K562 (cell line): ENCODE results near the gene LMCD1. TPM values are rescaled to one million over a fixed set of nuclear protein-coding genes. Genes with fewer than 3 reads are reported as not detected.

Experiments used
- ATAC-seq: fragments of 200-7000 bp; cut with Tn5 transposase; 3 replicates; pipeline ENCODE4 v1.9.1; 2020; ENCODE audit warnings: moderate library complexity
- BruUV-seq: library from RNA; stranded (reverse); fragments of 400-500 nt; replicated peaks from 2 replicates; lab custom pipeline; 2021; lab: Mats Ljungman, UMichigan
- CTCF ChIA-PET: fragments of 300-600 bp; formaldehyde crosslinking; extraction: SDS; loops from one replicate; lab custom pipeline; 2021; ENCODE audit warnings: low intra/inter-chr PET ratio; lab: Yijun Ruan, JAX
- POLR2A ChIA-PET: fragments of 300-600, 350-650 bp; sonication (Branson Sonifier 250); formaldehyde crosslinking; extraction: SDS; loops from one replicate; lab custom pipeline; 2021; ENCODE audit warnings: antibody characterized with exemption, inconsistent platforms; lab: Yijun Ruan, JAX
- DNase-seq, 4 experiments: peaks; one replicate each; pipeline versions ENCODE4 v3.0.0 to v3.0.0-alpha.2; 2011 to 2018; ENCODE audit warnings: low spot score in 3 of 4, mixed read lengths in 3 of 4; ENCODE audit errors: extremely low read depth in 1 of 4
- FAIRE-seq: peaks from 2 replicates; lab custom pipeline; 2011; peaks lifted over from hg19 to GRCh38; lab: Jason Lieb, UNC
- H2AFZ ChIP-seq: 2 replicates; pipeline ENCODE4 v1.6.0; 2011; ENCODE audit warnings: low read depth, low read length, control low read depth, inconsistent platforms
- H3K27ac ChIP-seq: fragments of 200-600 bp; 3 replicates; pipeline ENCODE4 v1.8.0; 2011; ENCODE audit warnings: low read depth, mild to moderate bottlenecking, control low read depth, inconsistent platforms, low read length, moderate library complexity, mixed read lengths; ENCODE audit errors: extremely low read depth
- H3K27me3 ChIP-seq, 2 experiments: fragments of 300-600 bp in 1 of 2; 2 replicates in 1 of 2; 3 replicates in 1 of 2; pipeline versions ENCODE4 v1.6.0 to v1.8.0; 2011; ENCODE audit warnings: inconsistent platforms in 2 of 2, low read length in 2 of 2, mild to moderate bottlenecking in 1 of 2, mixed read lengths in 1 of 2, moderate library complexity in 1 of 2; ENCODE audit not compliant: control insufficient read depth in 2 of 2, insufficient read depth in 2 of 2
- H3K36me3 ChIP-seq: fragments of 300-600 bp; 3 replicates; pipeline ENCODE4 v1.8.0; 2011; ENCODE audit warnings: mild to moderate bottlenecking, low read length, inconsistent platforms; ENCODE audit not compliant: control insufficient read depth, insufficient read depth
- H3K4me1 ChIP-seq, 2 experiments: fragments of 200-600 bp in 1 of 2; replicated peaks in 1 of 2; 2 replicates in 1 of 2; 3 replicates in 1 of 2; pipeline versions ENCODE4 v1.5.1 to v1.8.0; 2011; ENCODE audit warnings: inconsistent platforms in 2 of 2, low read length in 2 of 2, mild to moderate bottlenecking in 1 of 2, mixed read lengths in 1 of 2, moderate library complexity in 1 of 2; ENCODE audit not compliant: control insufficient read depth in 2 of 2, insufficient read depth in 2 of 2
- H3K4me2 ChIP-seq: 2 replicates; pipeline ENCODE4 v1.6.1; 2011; ENCODE audit warnings: low read length, control low read depth, inconsistent platforms, mixed read lengths; ENCODE audit not compliant: insufficient read depth
- H3K4me3 ChIP-seq: fragments of 200-600 bp; sonication (generic), shearing (Covaris generic); 2 replicates; pipeline ENCODE4 v1.5.1; 2016; ENCODE audit warnings: control low read depth, inconsistent platforms
- H3K79me2 ChIP-seq: fragments of 200-600 bp; 3 replicates; pipeline ENCODE4 v1.8.0; 2011; ENCODE audit warnings: low read length, inconsistent platforms; ENCODE audit not compliant: control insufficient read depth, insufficient read depth
- H3K9ac ChIP-seq, 2 experiments: 2 replicates each; pipeline versions ENCODE4 v1.6.0 to v1.6.1; 2011; ENCODE audit warnings: low read depth in 2 of 2, low read length in 2 of 2, control low read depth in 1 of 2, inconsistent platforms in 1 of 2, mild to moderate bottlenecking in 1 of 2, mixed read lengths in 1 of 2; ENCODE audit not compliant: insufficient read depth in 1 of 2
- H3K9me1 ChIP-seq: one replicate; pipeline ENCODE4 v1.6.0; 2011; ENCODE audit warnings: inconsistent platforms, mild to moderate bottlenecking, low read length, moderate library complexity; ENCODE audit not compliant: control insufficient read depth, insufficient read depth
- H3K9me3 ChIP-seq: replicated peaks from 2 replicates; pipeline ENCODE4 v1.5.1; 2011; ENCODE audit warnings: low read depth, low read length, inconsistent platforms; ENCODE audit not compliant: control insufficient read depth, insufficient read depth
- H4K20me1 ChIP-seq: replicated peaks from 2 replicates; pipeline ENCODE4 v1.6.1; 2011; ENCODE audit warnings: low read length, inconsistent platforms, mixed read lengths; ENCODE audit not compliant: control insufficient read depth, insufficient read depth
- ATF1 ChIP-seq, 2 experiments: fragments of 450-650 bp in 1 of 2; IDR thresholded peaks; 2 replicates each; pipeline ENCODE4 v1.6.1; 2016; ENCODE audit warnings: missing compliant biosample characterization in 1 of 2, missing genetic modification characterization in 1 of 2
- FOXK2 ChIP-seq, 2 experiments: fragments of 450-650 bp; IDR thresholded peaks in 1 of 2; conservative IDR thresholded peaks in 1 of 2; 2 replicates each; pipeline ENCODE4 v1.6.1; 2016; ENCODE audit warnings: low read depth in 2 of 2, mild to moderate bottlenecking in 1 of 2
- MTA2 ChIP-seq: fragments of 450-650 bp; IDR thresholded peaks from 2 replicates; pipeline ENCODE4 v1.6.1; 2016; ENCODE audit warnings: low read depth
- NFIC ChIP-seq: fragments of 450-650 bp; IDR thresholded peaks from 2 replicates; pipeline ENCODE4 v1.6.1; 2017; ENCODE audit warnings: mild to moderate bottlenecking, inconsistent platforms
- SLC30A9 ChIP-seq: fragments of 250-450 bp; sonication (Bioruptor Pico); IDR thresholded peaks from 2 replicates; pipeline ENCODE4 v1.8.0; 2022; ENCODE audit warnings: mild to moderate bottlenecking, moderate library complexity
- SMAD3 ChIP-seq: fragments of 450-650 bp; formaldehyde crosslinking; conservative IDR thresholded peaks from 2 replicates; pipeline ENCODE4 v1.4.0; 2020; ENCODE audit warnings: mild to moderate bottlenecking
- UBTF ChIP-seq, 2 experiments: IDR thresholded peaks; 2 replicates each; pipeline ENCODE4 v1.6.1; 2012; ENCODE audit warnings: improper control_type of control experiment in 2 of 2, low read depth in 2 of 2, low read length in 2 of 2, borderline replicate concordance in 1 of 2
- WGBS: fragments of 100-300 bp; shearing (Covaris generic); methylation state at CpG from one replicate; pipeline ENCODE4 v1.1.6; 2016; ENCODE audit warnings: low coverage, mixed read lengths; ENCODE audit not compliant: insufficient coverage; ENCODE audit errors: missing lambda C conversion rate; 5-methylcytosine and 5-hydroxymethylcytosine counted together
- in situ Hi-C: fragments of 300-500 bp; cut with MboI; formaldehyde crosslinking; loops from 4 replicates; pipeline ENCODE4 v1.15.0; 2018; ENCODE audit warnings: inconsistent platforms, mixed read lengths
- intact Hi-C: fragments of 100-400 bp; cut with micrococcal nuclease; formaldehyde crosslinking; loops from 2 replicates; pipeline ENCODE4 v1.14.2; 2022
- polyA plus RNA-seq, 8 experiments: library from polyadenylated mRNA; depleted of rRNA in 4 of 8; stranded (reverse) in 5 of 8; unstranded in 3 of 8; fragments of >200 nt; fragmentation: Nextera tagmentation in 2 of 8; fragmentation: Illumina TruSeq in 1 of 8; extraction: Ambion mirVana in 2 of 8; extraction: Trizol in 1 of 8; gene quantifications; 2 replicates each; pipeline versions ENCODE4 v1.2.1 to v1.2.3, GENCODE V29; 2011 to 2014; ENCODE audit warnings: inconsistent platforms in 1 of 8, missing spikeins in 1 of 8
- total RNA-seq, 7 experiments: library from RNA; depleted of rRNA in 6 of 7; stranded (reverse); fragments of >200 nt in 6 of 7; fragmentation: Illumina TruSeq in 2 of 7; extraction: Trizol in 2 of 7; gene quantifications; 2 replicates each; pipeline versions ENCODE4 v1.2.1 to v1.2.3, GENCODE V29; 2011 to 2021; ENCODE audit warnings: low replicate concordance in 1 of 7

The LMCD1 gene
- total and polyA plus RNA-seq, 9 of the 15 experiments (the other 6 are each of a cell fraction or from before 2014, with no cell fraction given) = 0.60 TPM; not detected in 8

- ChIA-PET POLR2A (no interaction called here), CTCF (no interaction called here)
- H4K20me1 ChIP-seq = no peaks in the 10 kb centered on the region
- H3K9me3 ChIP-seq = no peaks in the 10 kb centered on the region
- TF ChIP-seq MTA2 (no peak), ATF1 (CRISPR knock-in tag; IDR thresholded peaks at IDR 0.05) (no peak), ATF1 (tag; IDR thresholded peaks at IDR 0.05) (no peak), SLC30A9 (CRISPR knock-in tag) (no peak), NFIC (peak; percentile 21; the same call in 1 of the 2 replicates), SMAD3 (CRISPR knock-in tag) (no peak), UBTF (IDR thresholded peaks at IDR 0.05; ENCODE audit: borderline replicate concordance in 1 of 2, low read depth in 2 of 2, low read length in 2 of 2) (no peak), FOXK2 (conservative IDR thresholded peaks at IDR 0.05 in 1 of 2, IDR thresholded peaks at IDR 0.05 in 1 of 2; ENCODE audit: low read depth in 2 of 2) (no peak)
- FAIRE-seq = no peak
- no peak overlapping the region for H3K4me3 ChIP-seq
- no peak overlapping the region for H3K27ac ChIP-seq
- no peak overlapping the region for H3K9ac ChIP-seq
- no peaks in the 10 kb centered on the region for H3K36me3 ChIP-seq
- in situ Hi-C loops = no loop called here
- H3K4me1 ChIP-seq = no peaks in the 10 kb centered on the region
- no peak for ATAC-seq
- WGBS = 1% methylated on average over 9 of the region's 9 CpGs
- H3K79me2 ChIP-seq = no peaks in the 10 kb centered on the region
- intact Hi-C loops = no loop called here
- no TSS peak for BruUV-seq
- no peak overlapping the region for H2AFZ ChIP-seq
- peaks cover 0 to 18% of the 10 kb centered on the region in 2 experiments; a peak in 3 of 5 replicates for H3K27me3 ChIP-seq
- H3K4me2 ChIP-seq = no peak overlapping the region
- H3K9me1 ChIP-seq = no peaks in the 10 kb centered on the region
- DNase-seq = no peak
Observed at GRCh38 chr3:8603115-8603710, 101.6 kb downstream of the LMCD1 start.
